HepG2 (cell line): ENCODE data around the gene KRT71. TPM values are rescaled to one million over a fixed set of nuclear protein-coding genes. Genes with fewer than 3 reads are reported as not detected.

Experiments used
- ARID2 ChIP-seq: sonication (generic); formaldehyde crosslinking; IDR thresholded peaks from 2 replicates; pipeline ENCODE4 v1.8.1; 2022; ENCODE audit warnings: mild to moderate bottlenecking, missing genetic modification reagents, borderline replicate concordance
- BORCS8-MEF2B ChIP-seq: sonication (generic); formaldehyde crosslinking; IDR thresholded peaks from 2 replicates; pipeline ENCODE4 v1.8.0; 2022; ENCODE audit warnings: mild to moderate bottlenecking, missing genetic modification reagents
- CC2D1A ChIP-seq: sonication (generic); formaldehyde crosslinking; IDR thresholded peaks from 2 replicates; pipeline ENCODE4 v1.8.1; 2023; ENCODE audit warnings: mild to moderate bottlenecking, missing genetic modification reagents
- CEBPG ChIP-seq: IDR thresholded peaks from 2 replicates; pipeline ENCODE4 v1.6.1; 2016
- CHD4 ChIP-seq: fragments of 200-600 bp; sonication (generic); IDR thresholded peaks from 2 replicates; pipeline ENCODE4 v1.7.0; 2017; ENCODE audit warnings: mild to moderate bottlenecking, low read length, borderline replicate concordance
- EHMT2 ChIP-seq: fragments of 200-600 bp; sonication (generic); IDR thresholded peaks from 2 replicates; pipeline ENCODE4 v1.7.0; 2017; ENCODE audit warnings: antibody characterized with exemption, low read depth, low read length, borderline replicate concordance
- ELF1 ChIP-seq: sonication (generic); formaldehyde crosslinking; IDR thresholded peaks from 2 replicates; pipeline ENCODE4 v1.4.0; 2020; ENCODE audit warnings: missing genetic modification reagents
- ERF ChIP-seq: IDR thresholded peaks from 2 replicates; pipeline ENCODE4 v1.6.1; 2018; ENCODE audit warnings: missing biosample characterization, missing genetic modification reagents
- ESRRA ChIP-seq: sonication (generic); formaldehyde crosslinking; IDR thresholded peaks from 2 replicates; pipeline ENCODE4 v1.5.1; 2020; ENCODE audit warnings: mild to moderate bottlenecking, low read depth, missing genetic modification reagents
- HIVEP1 ChIP-seq: sonication (generic); formaldehyde crosslinking; IDR thresholded peaks from 2 replicates; pipeline ENCODE4 v1.4.0; 2020; ENCODE audit warnings: mild to moderate bottlenecking, missing genetic modification reagents
- KLF15 ChIP-seq: sonication (generic); formaldehyde crosslinking; IDR thresholded peaks from 2 replicates; pipeline ENCODE4 v1.8.1; 2023; ENCODE audit warnings: borderline replicate concordance, mild to moderate bottlenecking, inconsistent platforms, missing genetic modification reagents, mixed read lengths
- PLRG1 ChIP-seq: fragments of 450-650 bp; conservative IDR thresholded peaks from 2 replicates; pipeline ENCODE4 v1.6.1; 2016
- SIN3A ChIP-seq: IDR thresholded peaks from 2 replicates; pipeline ENCODE4 v1.6.1; 2011; ENCODE audit warnings: low read depth, mild to moderate bottlenecking, control low read depth, low read length, borderline replicate concordance
- SMC3 ChIP-seq: IDR thresholded peaks from 2 replicates; pipeline ENCODE4 v1.6.1; 2011; ENCODE audit warnings: low read length, improper control_type of control experiment
- STAG1 ChIP-seq: sonication (generic); formaldehyde crosslinking; IDR thresholded peaks from 2 replicates; pipeline ENCODE4 v1.4.0; 2020; ENCODE audit warnings: missing genetic modification reagents
- TFDP2 ChIP-seq: sonication (generic); formaldehyde crosslinking; IDR thresholded peaks from 2 replicates; pipeline ENCODE4 v1.4.0; 2020; ENCODE audit warnings: missing genetic modification reagents
- ZBTB10 ChIP-seq: sonication (generic); formaldehyde crosslinking; IDR thresholded peaks from 2 replicates; pipeline ENCODE4 v1.4.0; 2020; ENCODE audit warnings: missing genetic modification reagents, borderline replicate concordance
- ZKSCAN5 ChIP-seq: sonication (generic); formaldehyde crosslinking; IDR thresholded peaks from 2 replicates; pipeline ENCODE4 v1.5.1; 2020; ENCODE audit warnings: mild to moderate bottlenecking, missing genetic modification reagents
- ZNF24 ChIP-seq: fragments of 450-650 bp; IDR thresholded peaks from 2 replicates; pipeline ENCODE4 v1.6.1; 2017; ENCODE audit warnings: antibody characterized with exemption, mild to moderate bottlenecking
- ZNF256 ChIP-seq: sonication (generic); formaldehyde crosslinking; conservative IDR thresholded peaks from 2 replicates; pipeline ENCODE4 v1.4.0; 2020; ENCODE audit warnings: missing genetic modification reagents
- ZNF501 ChIP-seq: sonication (generic); formaldehyde crosslinking; IDR thresholded peaks from 2 replicates; pipeline ENCODE4 v1.5.1; 2020; ENCODE audit warnings: mild to moderate bottlenecking, moderate library complexity, missing genetic modification reagents
- ZNF747 ChIP-seq: sonication (generic); formaldehyde crosslinking; IDR thresholded peaks from 2 replicates; pipeline ENCODE4 v1.8.1; 2023; ENCODE audit warnings: missing genetic modification reagents, mild to moderate bottlenecking, borderline replicate concordance
- ZNF850 ChIP-seq: sonication (generic); formaldehyde crosslinking; conservative IDR thresholded peaks from 2 replicates; pipeline ENCODE4 v1.9.0; 2021; ENCODE audit warnings: mild to moderate bottlenecking, missing genetic modification reagents
- ZNF879 ChIP-seq: sonication (generic); formaldehyde crosslinking; IDR thresholded peaks from 2 replicates; pipeline ENCODE4 v1.8.1; 2023; ENCODE audit warnings: missing genetic modification reagents
- polyA plus RNA-seq, 8 experiments: library from polyadenylated mRNA; depleted of rRNA in 3 of 8; stranded (reverse) in 7 of 8; unstranded in 1 of 8; fragments of >200 nt; fragmentation: Illumina TruSeq in 4 of 8; extraction: Trizol in 4 of 8; gene quantifications; 2 replicates each; pipeline versions ENCODE4 v1.2.1 to v1.2.3, GENCODE V29; 2011 to 2016; ENCODE audit warnings: low read depth in 4 of 8, missing spikeins in 1 of 8, mixed read lengths in 1 of 8; ENCODE audit not compliant: insufficient read depth in 1 of 8
- total RNA-seq, 5 experiments: library from RNA; depleted of rRNA; stranded (reverse); fragments of >200 nt; fragmentation: Illumina TruSeq; extraction: Trizol; gene quantifications; 2 replicates each; pipeline ENCODE4 v1.2.3, GENCODE V29; 2016; ENCODE audit warnings: low read depth in 1 of 5
- TF ChIP-seq, protein P1 (sequence below): sonication (generic); formaldehyde crosslinking; IDR thresholded peaks from 2 replicates; pipeline ENCODE4 v1.5.0; 2020; ENCODE audit warnings: missing genetic modification reagents
- TF ChIP-seq, protein P2 (sequence below), 2 experiments: sonication (generic) in 1 of 2; formaldehyde crosslinking in 1 of 2; IDR thresholded peaks; 2 replicates each; pipeline versions ENCODE4 v1.4.0 to v1.6.1; 2018 to 2020; ENCODE audit warnings: missing genetic modification reagents in 2 of 2, borderline replicate concordance in 1 of 2, low read depth in 1 of 2, mild to moderate bottlenecking in 1 of 2, missing biosample characterization in 1 of 2

Gene KRT71
- total and polyA plus RNA-seq, 2 of the 13 experiments (the other 11 are each of a cell fraction or from before 2014, with no cell fraction given), result not detected

DNA sequence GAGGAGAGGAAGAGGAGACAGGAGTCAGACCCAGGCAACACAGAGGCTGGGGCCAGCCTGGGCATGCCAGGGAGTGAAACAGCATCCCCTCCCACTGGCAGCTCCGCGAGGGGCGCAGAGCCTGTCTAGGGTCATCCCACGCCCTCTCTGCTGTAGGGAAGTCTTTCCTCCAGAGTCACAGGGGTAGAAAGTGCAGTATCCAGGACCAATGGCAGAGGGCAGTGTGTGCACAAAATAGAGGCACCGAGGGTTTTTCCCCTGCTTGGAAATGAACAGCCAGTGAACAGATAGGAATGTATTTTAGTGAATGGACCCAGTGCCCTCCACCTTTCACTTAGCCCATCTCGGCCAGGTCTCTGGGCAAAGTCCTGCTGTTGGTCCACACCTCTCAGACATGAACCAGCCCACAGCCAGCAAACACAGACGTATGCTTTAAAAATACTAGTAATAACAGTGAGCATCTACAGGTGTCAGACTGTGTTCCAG, 30.1 kb upstream of the KRT71 start (continued):
- TF ChIP-seq TFDP2 (CRISPR knock-in tag) (no peak), CHD4 (no peak), ZNF879 (CRISPR knock-in tag) (no peak), ZNF501 (CRISPR knock-in tag) (0 out of 2 replicates have a peak, but pooled peaks have one; percentile 20), ELF1 (no peak), ZNF850 (CRISPR knock-in tag) (no peak), BORCS8-MEF2B (CRISPR knock-in tag) (no peak), HIVEP1 (no peak), ZNF747 (CRISPR knock-in tag) (no peak), SMC3 (peak; percentile 82), SIN3A (no peak), STAG1 (peak; percentile 81), ESRRA (CRISPR knock-in tag) (no peak), ZKSCAN5 (CRISPR knock-in tag) (no peak), ERF (CRISPR knock-in tag) (0 out of 2 replicates have a peak, but pooled peaks have one; percentile 23), PLRG1 (no peak), ZBTB10 (CRISPR knock-in tag) (no peak), CC2D1A (CRISPR knock-in tag) (no peak), EHMT2 (no peak), ZNF256 (CRISPR knock-in tag) (no peak), CEBPG (CRISPR knock-in tag) (no peak), ZNF24 (no peak), ARID2 (CRISPR knock-in tag) (no peak), KLF15 (CRISPR knock-in tag) (no peak)
- TF ChIP-seq, protein P1, sequence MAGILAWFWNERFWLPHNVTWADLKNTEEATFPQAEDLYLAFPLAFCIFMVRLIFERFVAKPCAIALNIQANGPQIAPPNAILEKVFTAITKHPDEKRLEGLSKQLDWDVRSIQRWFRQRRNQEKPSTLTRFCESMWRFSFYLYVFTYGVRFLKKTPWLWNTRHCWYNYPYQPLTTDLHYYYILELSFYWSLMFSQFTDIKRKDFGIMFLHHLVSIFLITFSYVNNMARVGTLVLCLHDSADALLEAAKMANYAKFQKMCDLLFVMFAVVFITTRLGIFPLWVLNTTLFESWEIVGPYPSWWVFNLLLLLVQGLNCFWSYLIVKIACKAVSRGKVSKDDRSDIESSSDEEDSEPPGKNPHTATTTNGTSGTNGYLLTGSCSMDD (CRISPR knock-in tag), result no peak
- TF ChIP-seq, protein P2, sequence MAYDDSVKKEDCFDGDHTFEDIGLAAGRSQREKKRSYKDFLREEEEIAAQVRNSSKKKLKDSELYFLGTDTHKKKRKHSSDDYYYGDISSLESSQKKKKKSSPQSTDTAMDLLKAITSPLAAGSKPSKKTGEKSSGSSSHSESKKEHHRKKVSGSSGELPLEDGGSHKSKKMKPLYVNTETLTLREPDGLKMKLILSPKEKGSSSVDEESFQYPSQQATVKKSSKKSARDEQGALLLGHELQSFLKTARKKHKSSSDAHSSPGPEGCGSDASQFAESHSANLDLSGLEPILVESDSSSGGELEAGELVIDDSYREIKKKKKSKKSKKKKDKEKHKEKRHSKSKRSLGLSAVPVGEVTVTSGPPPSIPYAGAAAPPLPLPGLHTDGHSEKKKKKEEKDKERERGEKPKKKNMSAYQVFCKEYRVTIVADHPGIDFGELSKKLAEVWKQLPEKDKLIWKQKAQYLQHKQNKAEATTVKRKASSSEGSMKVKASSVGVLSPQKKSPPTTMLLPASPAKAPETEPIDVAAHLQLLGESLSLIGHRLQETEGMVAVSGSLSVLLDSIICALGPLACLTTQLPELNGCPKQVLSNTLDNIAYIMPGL (CRISPR knock-in tag; IDR thresholded peaks at IDR 0.05; ENCODE audit: borderline replicate concordance in 1 of 2, low read depth in 1 of 2), result peak in 1 of 2 experiments; percentile 42; a peak in 1 of 4 replicates
